ENCODE measurements around the gene RGS3.
"Not testable (repeated sequence)": the region's sequence is repeated elsewhere in the genome, so short reads cannot be mapped to it uniquely, and the experiment has no call there.

RGS3 gene

DNA sequence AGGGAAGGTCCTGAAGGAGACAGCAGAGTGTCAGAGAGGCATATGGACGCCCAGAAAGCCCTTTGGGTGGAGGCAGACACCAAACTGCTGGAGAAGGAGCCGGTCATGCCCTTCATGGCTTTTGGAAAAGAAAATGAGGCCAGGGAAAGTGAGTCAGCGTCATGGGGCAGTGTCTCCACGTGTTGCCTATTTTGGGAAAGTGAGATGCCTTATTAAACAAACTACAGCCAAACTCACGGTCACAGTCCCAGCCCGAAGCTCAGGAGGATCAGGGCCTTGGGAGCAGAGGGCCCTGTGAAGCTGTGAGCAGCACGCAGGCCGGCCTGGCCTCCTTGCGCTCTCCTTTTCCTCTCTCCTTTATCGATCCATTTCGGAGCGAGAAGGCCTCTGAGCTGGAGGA lies 25.0 kb downstream of the RGS3 start:
- DNase-seq (ENCODE audit: low read depth in 2 of 2): no peak

DNA sequence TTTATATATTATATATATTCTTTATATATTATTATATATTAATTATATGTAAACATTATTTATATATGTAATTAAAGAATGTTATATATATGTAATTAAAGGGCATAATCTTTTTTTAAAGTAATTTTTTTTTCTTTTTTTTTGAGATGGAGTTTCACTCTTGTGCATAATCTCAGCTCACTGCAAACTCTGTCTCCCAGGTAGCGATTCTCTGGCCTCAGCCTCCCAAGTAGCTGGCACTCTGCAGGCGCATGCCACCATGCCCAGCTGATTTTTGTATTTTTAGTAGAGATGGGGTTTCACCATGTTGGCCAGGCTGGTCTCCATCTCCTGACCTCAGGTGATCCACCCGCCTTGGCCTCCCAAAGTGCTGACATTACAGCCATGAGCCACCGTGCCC lies 27.6 kb downstream of the RGS3 start:
- DNase-seq (ENCODE audit: low read depth in 2 of 2): not testable (repeated sequence)

DNA sequence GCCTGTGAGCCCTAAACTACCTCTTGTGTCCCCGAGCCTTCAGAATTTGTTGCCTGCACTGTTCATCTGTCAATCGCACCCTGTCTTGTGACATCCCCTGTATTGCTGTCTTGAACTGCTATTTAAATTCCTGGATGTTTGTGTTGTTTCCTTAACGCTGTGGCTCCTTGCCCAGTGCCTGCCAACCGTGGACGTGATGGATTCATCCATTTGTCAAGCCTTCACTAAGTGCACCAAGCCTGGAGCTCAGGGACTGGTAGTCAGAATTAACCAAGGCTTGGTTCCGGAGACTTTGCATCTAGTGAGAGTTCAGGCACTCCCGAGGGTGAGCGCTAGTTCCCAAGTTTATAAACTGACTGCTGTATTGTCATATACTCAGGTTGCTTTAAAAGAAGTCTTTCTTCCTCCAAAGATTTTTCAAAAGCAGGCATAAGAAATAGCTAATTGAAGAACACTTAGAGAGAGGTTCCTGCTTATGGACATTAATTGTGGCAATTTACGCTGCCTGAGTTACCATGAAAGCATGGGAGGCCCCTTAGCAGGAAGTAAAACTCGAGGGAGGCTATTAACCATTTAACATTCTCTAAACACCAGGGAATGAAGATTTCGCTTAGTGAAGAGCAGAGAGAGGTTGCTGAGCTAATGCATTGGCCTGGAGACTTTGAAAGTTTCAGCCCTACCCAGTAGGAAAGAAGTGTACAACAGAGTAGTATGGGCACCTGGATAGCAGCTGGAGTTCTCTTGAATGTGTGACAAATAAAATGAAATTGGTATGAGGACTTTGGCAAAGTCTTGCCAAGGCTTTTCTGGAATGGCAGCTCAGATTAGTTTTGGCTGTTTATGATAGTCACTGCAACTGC lies 29.0 kb downstream of the RGS3 start:
- DNase-seq (ENCODE audit: low read depth in 2 of 2): no peak

DNA sequence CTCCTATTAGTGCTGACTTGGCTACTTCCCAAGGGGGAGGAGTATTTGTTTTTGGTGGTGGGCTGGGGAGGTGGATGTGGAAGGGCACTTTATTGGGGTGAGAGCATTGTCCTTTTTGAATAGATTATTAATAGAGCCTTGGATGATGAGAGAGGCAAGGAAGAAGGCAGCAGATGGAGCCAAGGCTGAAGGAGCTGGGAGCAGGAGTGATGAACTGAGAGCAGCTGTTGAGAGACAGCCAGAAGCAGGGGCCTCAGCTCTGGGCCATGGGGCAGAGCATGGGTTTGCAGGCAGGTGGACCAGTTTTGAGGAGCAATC lies 29.6 kb downstream of the RGS3 start:
- no peak for DNase-seq (ENCODE audit: low read depth in 2 of 2)

DNA sequence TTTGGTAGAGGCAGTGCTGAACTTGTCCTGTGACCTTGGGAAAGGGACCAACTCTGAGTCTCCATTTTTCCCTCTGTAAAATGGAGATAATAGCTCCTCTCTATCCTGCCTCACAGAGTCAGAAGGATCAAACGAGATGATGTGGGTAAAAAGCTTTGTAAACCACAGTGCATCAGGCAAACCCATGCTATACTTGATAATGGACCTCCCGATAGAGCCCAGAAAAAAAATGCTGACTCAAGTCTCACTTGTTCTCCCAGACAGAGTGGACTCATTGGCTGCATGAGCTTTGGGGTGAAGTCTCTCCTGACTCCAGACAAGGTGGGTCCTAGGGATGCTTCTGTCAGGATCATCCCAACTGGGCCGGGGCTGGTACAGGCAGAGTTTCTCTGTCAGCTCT lies 32.0 kb downstream of the RGS3 start:
- DNase-seq (ENCODE audit: low read depth in 2 of 2): no peak

DNA sequence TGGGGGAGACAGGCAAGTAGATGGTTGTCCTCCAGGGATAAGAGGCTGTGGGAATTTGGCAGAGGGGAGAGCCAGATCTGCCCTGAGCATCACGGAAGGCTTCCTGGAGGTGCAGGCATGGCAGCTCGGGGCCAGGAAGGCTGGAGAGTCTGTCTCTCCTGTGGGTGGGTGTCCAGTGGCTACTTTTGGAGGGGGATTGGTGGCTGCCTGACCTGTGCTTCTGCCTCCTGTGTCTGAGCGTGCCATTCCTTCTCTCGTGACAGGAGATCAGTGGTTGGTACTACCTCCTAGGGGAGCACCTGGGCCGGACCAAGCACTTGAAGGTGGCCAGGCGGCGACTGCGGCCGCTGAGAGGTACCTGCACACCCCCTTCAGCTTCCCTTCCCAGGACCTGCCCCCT lies 33.5 kb downstream of the RGS3 start:
- DNase-seq (ENCODE audit: low read depth in 2 of 2): no peak

DNA sequence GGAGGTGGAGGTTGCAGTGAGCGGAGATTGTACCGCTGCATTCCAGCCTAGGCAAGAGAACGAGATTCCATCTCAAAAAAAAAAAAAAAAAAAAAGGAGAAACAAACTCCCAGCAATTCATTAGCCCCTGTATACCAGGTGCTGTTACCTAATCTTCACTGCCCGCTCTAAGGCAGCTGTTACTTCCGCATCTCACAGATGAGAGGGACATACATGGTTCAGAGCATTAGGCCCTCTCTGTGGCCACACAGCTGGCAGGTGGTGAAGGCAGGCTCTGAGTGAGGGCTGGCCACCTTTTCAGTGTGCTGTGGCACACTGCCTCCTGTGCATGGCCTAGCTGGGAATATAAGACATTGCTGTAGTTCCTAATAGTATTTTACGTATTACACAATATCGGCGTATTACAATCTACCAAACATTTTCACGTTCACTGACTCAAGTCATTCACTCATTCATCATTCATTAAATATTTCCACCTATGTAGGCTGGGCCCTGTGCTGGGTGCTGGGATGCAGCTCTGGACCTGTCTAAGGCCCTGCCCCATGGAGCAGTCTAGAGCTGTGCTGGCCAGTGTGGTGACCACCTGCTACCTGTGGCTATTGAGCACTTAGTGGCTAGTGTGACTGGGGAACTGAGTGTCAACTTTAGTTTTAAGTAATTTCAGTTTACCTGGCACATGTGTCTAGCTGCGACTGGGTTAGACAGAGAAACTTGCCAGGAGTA lies 35.8 kb downstream of the RGS3 start:
- no peak for DNase-seq (ENCODE audit: low read depth in 2 of 2)

DNA sequence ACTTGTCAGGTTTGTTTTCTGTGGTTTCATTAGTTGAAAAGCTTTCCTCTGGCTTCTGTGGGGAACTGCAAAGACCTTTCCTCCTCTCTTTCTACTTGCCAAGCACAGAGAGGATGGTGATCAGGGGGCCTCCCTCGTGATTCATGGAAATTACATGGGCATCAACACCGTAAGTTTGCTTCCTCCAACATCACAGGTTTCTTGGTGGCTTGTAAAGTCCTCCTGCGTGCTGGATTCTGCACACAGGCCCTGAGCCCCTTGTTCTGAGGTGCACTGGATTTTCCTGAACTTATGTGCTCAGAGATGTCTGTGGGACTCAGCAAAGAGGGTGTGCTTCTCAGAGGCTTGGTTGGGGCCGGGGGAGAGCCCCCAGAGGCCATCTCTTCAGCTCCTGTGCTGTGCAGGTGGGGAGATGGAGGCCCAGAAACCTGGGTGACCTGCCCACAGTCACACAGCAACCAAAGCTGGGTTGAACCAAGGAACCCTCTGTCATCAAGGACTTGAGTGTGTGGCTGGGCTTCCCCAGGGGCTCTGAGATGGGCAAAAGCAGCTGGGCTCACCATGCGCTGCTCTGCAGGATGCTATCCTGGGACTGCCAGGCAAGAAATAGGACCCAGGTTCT lies 36.5 kb downstream of the RGS3 start:
- no peak for DNase-seq (ENCODE audit: low read depth in 2 of 2)

DNA sequence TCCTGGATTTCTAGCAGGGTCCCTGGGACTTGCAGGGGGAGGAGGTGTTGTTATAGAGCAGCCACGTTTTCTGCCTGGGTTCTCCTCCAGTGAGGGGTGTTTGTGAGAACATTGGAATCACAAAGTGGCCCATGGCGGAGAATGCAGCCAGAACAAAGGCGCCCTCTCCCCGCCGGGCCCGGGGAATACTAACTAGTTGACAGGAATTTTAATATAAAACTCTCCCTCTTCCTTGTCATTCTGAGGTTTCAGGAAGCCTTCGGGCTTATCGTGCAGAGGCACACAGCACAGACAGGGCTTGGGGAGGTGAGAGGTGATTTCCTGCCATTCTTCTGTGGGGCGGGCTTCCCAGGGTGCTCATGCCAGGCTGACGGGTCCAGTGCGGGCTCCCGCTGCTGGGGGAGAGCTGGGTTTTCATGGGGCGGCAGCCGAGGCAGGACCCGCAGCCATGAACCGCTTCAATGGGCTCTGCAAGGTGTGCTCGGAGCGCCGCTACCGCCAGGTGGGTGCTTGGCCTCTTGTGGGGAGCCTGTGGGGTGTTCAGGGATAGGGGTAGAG lies 37.7 kb downstream of the RGS3 start:
- no peak for DNase-seq (ENCODE audit: low read depth in 2 of 2)

DNA sequence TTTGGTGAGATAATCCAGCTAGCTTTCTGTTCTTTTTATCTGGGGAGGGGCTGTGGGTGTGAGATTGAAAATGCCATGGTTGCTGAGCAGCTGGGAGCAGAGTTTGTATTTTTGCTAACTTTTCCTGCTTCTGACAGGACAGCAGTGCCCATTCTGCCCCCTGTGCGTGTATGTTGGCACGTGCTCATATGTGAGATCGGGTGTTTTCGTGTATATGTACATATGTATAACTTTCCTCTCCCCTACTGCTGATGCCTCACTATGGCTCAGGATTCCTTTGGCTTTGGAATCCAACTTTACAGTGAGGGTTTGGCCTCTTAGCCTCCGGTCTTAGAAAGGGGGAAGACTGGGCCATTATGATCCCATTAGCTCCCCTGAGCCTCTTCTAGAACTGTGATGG lies 38.3 kb downstream of the RGS3 start:
- no peak for DNase-seq (ENCODE audit: low read depth in 2 of 2)

DNA sequence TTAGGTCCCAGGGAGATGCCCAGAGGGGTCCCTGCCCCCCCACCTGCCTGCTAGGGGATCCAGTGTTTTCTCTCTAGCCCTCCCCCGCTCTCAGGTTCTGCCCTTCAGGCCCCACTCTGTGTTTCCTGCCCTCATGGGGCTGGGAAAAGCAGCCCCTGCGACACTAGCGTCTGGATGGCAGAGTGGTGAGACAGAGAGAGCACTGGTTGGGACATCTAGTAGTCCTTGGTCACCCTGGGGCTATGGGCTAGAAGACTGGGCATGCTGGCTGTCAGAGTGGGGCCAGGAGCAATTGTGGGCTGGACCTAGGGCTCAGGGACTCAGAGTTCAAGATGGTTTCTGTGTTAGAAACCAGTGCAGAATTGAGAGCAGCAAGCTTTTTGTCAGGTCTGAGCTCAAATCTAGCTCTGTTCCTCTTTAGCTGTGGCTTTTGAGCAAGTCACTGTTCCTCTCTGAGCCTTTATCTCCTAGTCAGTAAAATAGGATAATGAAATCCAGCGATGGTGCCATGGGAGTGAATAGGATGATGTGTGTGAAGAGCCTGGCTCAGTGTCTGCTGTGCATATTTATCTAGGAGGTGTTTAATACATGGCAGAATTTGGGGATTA lies 39.0 kb downstream of the RGS3 start:
- no peak for DNase-seq (ENCODE audit: low read depth in 2 of 2)

DNA sequence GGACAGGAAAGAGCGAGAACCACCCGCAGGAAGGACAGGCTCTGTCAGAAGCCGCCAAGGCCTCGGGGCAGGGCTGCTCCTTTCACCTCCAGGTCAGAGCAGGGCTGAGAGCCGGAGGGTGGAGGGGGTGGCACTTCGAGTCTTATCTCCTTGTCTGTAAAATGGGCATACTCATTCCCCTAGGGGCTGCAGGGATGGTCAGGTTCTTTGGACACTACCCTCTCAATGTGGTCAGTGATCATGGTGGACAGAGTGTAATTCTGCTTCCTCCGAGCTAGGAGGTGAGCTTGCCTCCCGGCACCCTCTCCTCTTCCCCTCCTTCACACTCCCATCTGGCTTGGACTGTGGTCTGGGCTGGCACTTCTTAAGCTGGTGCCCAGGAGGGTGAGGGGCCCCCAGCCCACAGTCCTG lies 39.6 kb downstream of the RGS3 start:
- DNase-seq (ENCODE audit: low read depth in 2 of 2): no peak

DNA sequence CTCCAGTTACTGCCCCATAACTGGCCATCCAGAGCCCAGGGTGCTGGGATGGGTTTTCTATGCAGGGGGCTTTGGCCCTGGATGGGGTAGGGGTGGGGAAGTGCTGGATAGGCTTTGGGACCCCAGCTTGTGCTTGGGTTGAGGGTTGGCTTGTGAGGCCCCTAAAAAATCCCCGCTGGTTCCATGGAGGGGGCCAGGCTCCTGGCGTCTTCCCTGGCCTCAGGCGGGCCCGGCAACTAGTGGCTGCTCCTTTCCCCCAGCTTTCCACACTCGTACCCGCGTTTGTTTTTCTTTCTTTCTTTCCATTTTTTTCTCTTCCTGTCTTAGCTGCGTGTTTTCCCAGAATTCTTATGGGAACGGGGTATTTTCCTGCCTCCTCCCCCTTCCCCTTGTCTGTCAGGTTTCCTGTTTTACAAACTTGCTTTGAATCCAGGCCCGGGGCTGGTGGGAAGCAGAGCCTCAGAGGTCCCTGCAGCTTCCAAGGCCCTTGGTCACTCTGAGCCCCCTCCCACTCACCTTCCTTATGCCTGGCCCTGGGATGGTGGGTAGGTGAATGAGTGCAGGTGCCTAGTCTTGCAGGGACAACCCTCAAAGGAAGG lies 40.2 kb downstream of the RGS3 start:
- DNase-seq (ENCODE audit: low read depth in 2 of 2): no peak

DNA sequence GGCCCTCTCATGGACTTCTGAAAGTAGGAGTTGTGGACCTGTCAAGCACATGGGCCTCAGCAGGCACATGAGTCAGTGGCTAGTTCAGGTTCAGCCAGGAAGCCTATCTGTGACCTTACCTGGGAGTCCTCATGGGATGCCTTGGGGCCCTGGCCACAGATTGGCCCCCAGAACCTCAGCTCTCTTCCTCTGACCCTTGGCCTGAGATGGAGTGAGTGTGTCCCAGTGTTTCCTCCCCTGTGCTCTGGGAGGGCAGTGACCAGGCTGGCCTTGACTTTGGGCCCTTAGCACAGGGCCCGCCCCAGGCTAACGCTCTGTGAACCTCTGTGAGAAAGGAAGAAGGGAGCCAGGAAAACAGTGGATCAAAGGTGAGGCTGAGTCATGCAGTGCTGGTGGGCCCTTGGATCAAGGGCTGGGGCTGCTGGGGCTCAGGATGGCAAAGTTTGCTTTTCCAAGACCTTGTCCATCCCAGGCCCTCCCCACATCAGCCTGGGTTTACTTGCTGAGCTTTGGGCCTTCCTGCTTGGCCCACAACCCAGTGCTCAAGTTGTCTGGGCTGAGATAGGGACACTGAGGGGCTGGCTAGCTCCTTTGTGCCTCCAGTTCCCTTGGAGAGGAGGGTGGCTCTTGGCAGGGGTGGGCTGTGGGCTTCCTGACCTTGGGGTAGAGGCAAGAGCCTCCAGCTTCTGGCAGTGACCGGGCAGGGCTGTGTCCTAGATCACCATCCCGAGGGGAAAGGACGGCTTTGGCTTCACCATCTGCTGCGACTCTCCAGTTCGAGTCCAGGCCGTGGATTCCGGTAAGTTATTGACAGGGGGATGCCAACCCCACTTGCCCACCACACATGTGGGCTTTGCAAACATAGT lies 41.4 kb downstream of the RGS3 start:
- DNase-seq (ENCODE audit: low read depth in 2 of 2): no peak

DNA sequence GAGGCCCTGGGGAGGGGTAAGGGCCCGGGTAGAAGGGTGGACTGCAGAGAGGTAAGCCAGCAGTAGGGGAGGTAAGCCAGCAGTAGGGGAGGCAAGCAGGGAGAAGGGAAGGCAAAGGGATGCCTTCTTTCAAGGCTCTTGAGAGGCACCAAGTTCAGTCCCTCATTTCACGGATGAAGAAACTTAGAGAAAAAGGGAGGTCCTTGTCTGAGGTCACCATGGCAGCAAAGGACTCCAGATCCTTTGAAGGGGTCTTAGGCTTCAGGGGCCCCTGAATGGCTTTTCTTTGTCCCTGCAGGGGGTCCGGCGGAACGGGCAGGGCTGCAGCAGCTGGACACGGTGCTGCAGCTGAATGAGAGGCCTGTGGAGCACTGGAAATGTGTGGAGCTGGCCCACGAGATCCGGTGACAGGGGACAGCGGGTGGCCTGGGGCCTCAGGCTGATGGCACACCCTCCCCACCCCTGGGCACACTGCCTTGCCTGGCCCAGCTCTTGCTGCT lies 42.6 kb downstream of the RGS3 start:
- DNase-seq (ENCODE audit: low read depth in 2 of 2): no peak

DNA sequence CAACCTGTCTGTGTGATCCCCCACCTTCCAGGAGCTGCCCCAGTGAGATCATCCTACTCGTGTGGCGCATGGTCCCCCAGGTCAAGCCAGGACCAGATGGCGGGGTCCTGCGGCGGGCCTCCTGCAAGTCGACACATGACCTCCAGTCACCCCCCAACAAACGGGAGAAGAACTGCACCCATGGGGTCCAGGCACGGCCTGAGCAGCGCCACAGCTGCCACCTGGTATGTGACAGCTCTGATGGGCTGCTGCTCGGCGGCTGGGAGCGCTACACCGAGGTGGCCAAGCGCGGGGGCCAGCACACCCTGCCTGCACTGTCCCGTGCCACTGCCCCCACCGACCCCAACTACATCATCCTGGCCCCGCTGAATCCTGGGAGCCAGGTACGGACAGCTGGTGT lies 43.7 kb downstream of the RGS3 start:
- DNase-seq (ENCODE audit: low read depth in 2 of 2): no peak

DNA sequence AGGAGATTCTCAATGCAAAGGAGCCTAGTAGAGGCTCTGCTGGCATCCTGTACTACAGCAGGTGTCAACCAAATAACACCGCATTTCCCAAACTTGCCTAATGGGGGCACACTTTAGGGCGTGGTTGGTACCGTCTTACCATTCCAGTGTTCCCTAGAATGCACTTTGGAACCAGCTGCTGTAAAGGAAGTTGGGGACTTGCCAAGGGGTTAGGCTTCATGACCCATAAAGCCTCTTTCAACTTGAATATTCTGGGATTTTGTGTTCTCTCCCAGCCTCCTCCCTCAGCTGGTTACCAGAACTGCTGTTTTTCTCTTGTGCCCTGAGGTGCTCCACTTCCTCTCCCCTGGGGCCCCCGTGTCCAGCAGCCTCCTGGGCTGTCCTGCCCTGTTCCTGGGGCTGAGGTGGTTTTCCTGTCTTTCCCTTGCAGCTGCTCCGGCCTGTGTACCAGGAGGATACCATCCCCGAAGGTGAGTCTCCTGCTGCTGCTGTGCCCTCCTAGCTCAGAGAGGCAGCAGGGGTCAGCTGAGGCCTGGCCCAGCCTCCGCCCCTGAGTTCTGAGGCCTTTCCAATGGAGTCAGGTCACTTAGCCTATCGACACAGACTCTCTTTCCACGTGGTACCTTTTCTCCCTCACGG lies 44.7 kb downstream of the RGS3 start:
- DNase-seq (ENCODE audit: low read depth in 2 of 2): no peak

DNA sequence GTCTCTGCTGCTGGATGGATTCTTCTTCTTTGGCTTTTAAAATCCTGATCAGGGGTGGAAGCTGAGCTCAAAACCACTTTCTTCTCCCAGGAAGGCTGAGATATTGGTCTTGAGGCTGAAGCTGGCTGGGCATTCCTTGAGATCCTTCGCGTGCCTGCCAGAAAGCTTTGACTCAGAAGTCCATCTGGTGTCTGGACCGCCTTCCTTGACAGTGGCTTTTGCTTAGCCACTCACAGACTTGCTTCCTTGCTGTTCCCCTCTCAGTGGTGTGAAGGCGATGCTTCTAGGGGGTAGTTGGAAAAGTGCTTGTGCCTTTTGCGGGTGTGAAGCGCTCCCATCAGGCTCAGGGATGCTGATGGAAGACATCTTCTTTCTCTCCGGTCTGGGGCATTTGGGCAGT lies 45.9 kb downstream of the RGS3 start:
- DNase-seq (ENCODE audit: low read depth in 2 of 2): no peak

DNA sequence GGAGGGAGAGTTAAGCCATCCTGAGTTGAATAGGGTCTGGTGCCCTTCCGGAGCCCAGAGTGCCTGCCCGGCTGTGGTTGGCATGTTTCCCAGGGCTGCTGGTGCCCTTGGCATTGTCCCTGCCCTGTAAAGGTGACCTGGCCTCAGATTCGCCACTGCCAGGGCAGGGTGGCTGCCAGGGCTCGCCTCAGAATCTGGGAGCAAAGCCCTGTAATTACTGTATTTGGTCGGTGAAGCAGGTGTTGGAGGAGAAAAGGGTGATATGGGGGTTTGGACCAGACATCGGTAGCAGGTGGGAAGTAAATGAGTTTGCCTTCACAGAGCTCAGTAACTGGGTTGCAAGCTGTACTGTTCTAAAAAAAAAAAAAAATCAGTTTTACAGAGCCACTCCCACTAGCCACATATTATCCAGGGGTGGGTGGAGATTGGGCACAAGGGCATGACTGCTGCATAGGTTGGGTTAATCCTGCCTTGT lies 47.6 kb downstream of the RGS3 start:
- no peak for DNase-seq (ENCODE audit: low read depth in 2 of 2)

Data from stimulated activated CD4-positive, alpha-beta T cell treated with anti-CD3 and anti-CD28 coated beads, Interleukin-12 subunit alpha, Interleukin-12 subunit beta, amount 100 ng/mL, for 24 hours (primary cell).